Natural killer cell (primary cell): ENCODE results near the gene NT5DC1. TPM values are rescaled to one million over a fixed set of nuclear protein-coding genes. Genes with fewer than 3 reads are reported as not detected.

Source experiments
- ATAC-seq, 3 donors: fragments of 150-1000 bp in 2 of 3; fragments of 200-7000 bp in 1 of 3; cut with Tn5 transposase; 1 replicate in 1 of 3; 2 replicates in 2 of 3; pipeline ENCODE4 v1.10.0; 2021; ENCODE audit warnings: mild to moderate bottlenecking in 2 of 3, moderate library complexity in 2 of 3
- DNase-seq, 2 donors: peaks; one replicate each; pipeline versions ENCODE4 v3.0.0 to v3.0.0-alpha.2; 2013 to 2021; ENCODE audit warnings: mixed read lengths in 1 of 2
- H3K27ac ChIP-seq: one replicate; pipeline ENCODE4 v1.5.1; 2013; ENCODE audit warnings: mild to moderate bottlenecking, low read length
- H3K27me3 ChIP-seq: one replicate; pipeline ENCODE4 v1.6.1; 2013; ENCODE audit warnings: low read length; ENCODE audit not compliant: control insufficient read depth, insufficient read depth
- H3K36me3 ChIP-seq: one replicate; pipeline ENCODE4 v1.6.1; 2013; ENCODE audit warnings: low read length; ENCODE audit not compliant: control insufficient read depth, insufficient read depth
- H3K4me1 ChIP-seq: one replicate; pipeline ENCODE4 v1.6.1; 2013; ENCODE audit warnings: low read length; ENCODE audit not compliant: control insufficient read depth, insufficient read depth
- H3K4me3 ChIP-seq: one replicate; pipeline ENCODE4 v1.5.1; 2013; ENCODE audit warnings: low read length
- H3K9me3 ChIP-seq: one replicate; pipeline ENCODE4 v1.6.1; 2013; ENCODE audit warnings: low read length; ENCODE audit not compliant: control insufficient read depth, insufficient read depth
- H3K27ac Mint-ChIP-seq, 2 donors: one replicate each; pipeline ENCODE4 v1.8.0; 2022; ENCODE audit warnings: mild to moderate bottlenecking in 2 of 2, mixed read lengths in 2 of 2, moderate library complexity in 1 of 2
- H3K27me3 Mint-ChIP-seq, 2 donors: one replicate each; pipeline ENCODE4 v1.8.0; 2022; ENCODE audit warnings: low read depth in 2 of 2, mixed read lengths in 2 of 2
- H3K36me3 Mint-ChIP-seq: one replicate; pipeline ENCODE4 v1.8.0; 2022; ENCODE audit warnings: mixed read lengths
- H3K4me1 Mint-ChIP-seq, 2 donors: one replicate each; pipeline ENCODE4 v1.8.0; 2022; ENCODE audit warnings: mixed read lengths in 2 of 2
- H3K4me3 Mint-ChIP-seq: one replicate; pipeline ENCODE4 v1.8.0; 2022; ENCODE audit warnings: mild to moderate bottlenecking, moderate library complexity, mixed read lengths
- H3K9me3 Mint-ChIP-seq, 2 donors: one replicate each; pipeline ENCODE4 v1.8.0; 2022; ENCODE audit warnings: mixed read lengths in 2 of 2
- WGBS: methylation state at CpG from one replicate; pipeline ENCODE4 v1.1.7; 2013; ENCODE audit warnings: missing lambda C conversion rate; ENCODE audit not compliant: insufficient coverage; 5-methylcytosine and 5-hydroxymethylcytosine counted together
- intact Hi-C: fragments of 100-400 bp; cut with micrococcal nuclease; formaldehyde crosslinking; loops from one replicate; pipeline ENCODE4 v1.14.2; 2022
- total RNA-seq, 4 donors: library from RNA; stranded (reverse); fragments of 120-200 nt in 1 of 4; gene quantifications; one replicate each; pipeline versions ENCODE4 v1.2.3 to v1.2.4, GENCODE V29; 2013 to 2022
- TF ChIP-seq, protein P1 (sequence below): fragments of 200-600 bp; IDR thresholded peaks from one replicate; pipeline ENCODE4 v1.8.0; 2022; ENCODE audit warnings: antibody characterized with exemption

Gene NT5DC1
- total RNA-seq, 3 donors from 2014 or later (not counting 1 experiment from before 2014, with no cell fraction given), result 19.1 to 29.4 (median 20.5) TPM

DNA sequence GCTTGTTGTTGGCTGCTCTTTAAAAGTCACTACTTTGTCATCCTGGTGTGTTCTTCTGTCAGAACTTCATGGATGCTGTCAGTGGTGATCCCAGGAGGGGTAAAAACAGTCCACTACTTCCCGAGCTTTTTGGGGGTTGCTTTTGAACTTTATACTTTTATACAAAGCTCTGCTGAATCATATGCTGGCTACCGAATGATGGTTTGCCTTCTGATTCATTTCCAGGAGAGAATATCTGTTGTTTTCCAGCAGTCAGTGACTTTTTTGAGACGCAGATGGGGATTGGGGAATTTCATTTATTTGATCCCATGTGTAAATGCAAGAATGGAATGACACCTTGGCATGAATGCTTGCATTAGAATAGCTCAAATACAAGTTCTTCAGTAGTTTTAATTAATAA lies 58.0 kb downstream of the NT5DC1 start:
- TF ChIP-seq, protein P1, sequence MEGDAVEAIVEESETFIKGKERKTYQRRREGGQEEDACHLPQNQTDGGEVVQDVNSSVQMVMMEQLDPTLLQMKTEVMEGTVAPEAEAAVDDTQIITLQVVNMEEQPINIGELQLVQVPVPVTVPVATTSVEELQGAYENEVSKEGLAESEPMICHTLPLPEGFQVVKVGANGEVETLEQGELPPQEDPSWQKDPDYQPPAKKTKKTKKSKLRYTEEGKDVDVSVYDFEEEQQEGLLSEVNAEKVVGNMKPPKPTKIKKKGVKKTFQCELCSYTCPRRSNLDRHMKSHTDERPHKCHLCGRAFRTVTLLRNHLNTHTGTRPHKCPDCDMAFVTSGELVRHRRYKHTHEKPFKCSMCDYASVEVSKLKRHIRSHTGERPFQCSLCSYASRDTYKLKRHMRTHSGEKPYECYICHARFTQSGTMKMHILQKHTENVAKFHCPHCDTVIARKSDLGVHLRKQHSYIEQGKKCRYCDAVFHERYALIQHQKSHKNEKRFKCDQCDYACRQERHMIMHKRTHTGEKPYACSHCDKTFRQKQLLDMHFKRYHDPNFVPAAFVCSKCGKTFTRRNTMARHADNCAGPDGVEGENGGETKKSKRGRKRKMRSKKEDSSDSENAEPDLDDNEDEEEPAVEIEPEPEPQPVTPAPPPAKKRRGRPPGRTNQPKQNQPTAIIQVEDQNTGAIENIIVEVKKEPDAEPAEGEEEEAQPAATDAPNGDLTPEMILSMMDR, result no peak
- Histone ChIP-seq H3K27me3 (no peaks in the 10 kb centered on the region), H3K9me3 (no peaks in the 10 kb centered on the region), H3K4me3 (no peak overlapping the region), H3K36me3 (no peaks in the 10 kb centered on the region), H3K4me1 (no peaks in the 10 kb centered on the region), H3K27ac (no peak overlapping the region)
- DNase-seq (no peak), ATAC-seq (no peak)
- Mint-ChIP-seq H3K9me3 (peaks cover 5 to 6% of the 10 kb centered on the region in 2 donors), H3K4me1 (peaks cover 0 to 5% of the 10 kb centered on the region in 2 donors), H3K27me3 (no peaks in the 10 kb centered on the region), H3K27ac (no peak overlapping the region), H3K4me3 (no peak overlapping the region), H3K36me3 (peaks cover 8% of the 10 kb centered on the region)
- 94% methylated on average over 3 of the region's 3 CpGs for WGBS
- intact Hi-C loops, result no loop called here

DNA sequence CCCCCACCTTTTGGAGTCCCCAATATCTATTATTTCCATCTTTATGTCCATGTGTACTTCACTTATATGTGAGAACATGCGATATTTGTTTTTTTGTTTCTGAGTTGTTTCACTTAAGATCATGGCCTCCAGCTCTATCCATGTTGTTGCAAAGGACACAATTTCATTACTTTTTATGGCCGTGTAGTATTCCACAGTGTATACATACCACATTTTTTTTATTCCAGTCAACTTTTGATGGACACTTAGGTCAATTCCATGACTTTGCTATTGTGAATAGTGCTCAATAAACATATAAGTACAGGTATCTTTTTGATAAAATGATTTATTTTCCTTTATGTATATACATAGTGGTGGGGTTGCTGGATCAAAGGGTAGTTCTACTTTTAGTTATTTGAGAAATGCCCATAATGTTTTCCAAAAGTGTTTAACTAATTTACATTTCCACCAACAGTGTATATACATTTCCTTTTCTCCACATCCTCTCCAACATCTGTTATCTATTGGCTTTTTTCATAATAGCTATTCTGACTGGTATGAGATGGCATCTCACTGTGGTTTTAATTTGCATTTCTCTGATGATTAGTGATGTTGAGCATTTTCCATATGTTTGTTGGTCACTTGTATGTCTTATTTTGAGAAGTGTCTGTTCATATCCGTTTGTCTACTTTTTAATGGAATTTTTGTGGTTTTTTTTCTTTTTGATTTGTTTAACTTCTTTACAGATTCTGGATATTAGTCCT lies 59.3 kb downstream of the NT5DC1 start:
- TF ChIP-seq, protein P1, result no peak
- no peaks in the 10 kb centered on the region for H3K27me3 Mint-ChIP-seq
- H3K9me3 ChIP-seq, result no peaks in the 10 kb centered on the region
- H3K27me3 ChIP-seq, result no peaks in the 10 kb centered on the region
- peaks cover 5 to 6% of the 10 kb centered on the region in 2 donors for H3K9me3 Mint-ChIP-seq
- WGBS, result 100% methylated on average over 2 of the region's 3 CpGs
- H3K4me1 Mint-ChIP-seq, result peaks cover 0 to 5% of the 10 kb centered on the region in 2 donors
- H3K36me3 Mint-ChIP-seq, result peaks cover 16% of the 10 kb centered on the region
- intact Hi-C loops, result no loop called here
- no peak overlapping the region for H3K4me3 Mint-ChIP-seq
- H3K27ac ChIP-seq, result no peak overlapping the region
- no peaks in the 10 kb centered on the region for H3K4me1 ChIP-seq
- no peak overlapping the region for H3K27ac Mint-ChIP-seq
- H3K4me3 ChIP-seq, result no peak overlapping the region
- H3K36me3 ChIP-seq, result no peaks in the 10 kb centered on the region
- ATAC-seq, result no peak
- no peak for DNase-seq

DNA sequence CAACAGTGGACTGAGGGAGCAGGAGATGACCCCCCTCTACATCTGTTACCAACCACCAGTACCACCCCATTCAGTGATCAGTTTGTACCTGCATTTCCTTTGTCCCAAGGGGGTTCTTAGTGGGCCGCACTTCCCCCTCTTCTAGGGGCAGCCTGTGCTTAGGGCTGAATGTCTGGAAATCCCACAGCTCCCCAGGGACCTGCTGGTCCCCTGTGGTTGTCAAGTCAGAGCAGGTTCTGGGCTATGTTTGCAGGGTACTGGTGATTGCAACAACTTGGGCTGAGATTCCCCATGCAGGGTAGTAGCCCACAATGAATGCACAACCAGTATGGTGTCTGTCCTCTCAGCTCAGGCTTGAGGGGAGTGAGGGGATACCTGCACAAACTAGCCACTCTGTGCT lies 64.9 kb downstream of the NT5DC1 start:
- Histone ChIP-seq H3K9me3 (no peaks in the 10 kb centered on the region), H3K36me3 (no peaks in the 10 kb centered on the region), H3K4me3 (no peak overlapping the region), H3K4me1 (no peaks in the 10 kb centered on the region), H3K27me3 (no peaks in the 10 kb centered on the region), H3K27ac (no peak overlapping the region)
- Mint-ChIP-seq H3K4me3 (no peak overlapping the region), H3K27me3 (no peaks in the 10 kb centered on the region), H3K27ac (no peak overlapping the region), H3K9me3 (peaks cover 6 to 7% of the 10 kb centered on the region in 2 donors), H3K4me1 (peaks cover under 1 to 1% of the 10 kb centered on the region in 2 donors), H3K36me3 (peaks cover 23% of the 10 kb centered on the region)
- no peak for DNase-seq
- intact Hi-C loops, result no loop called here
- ATAC-seq, result no peak
- TF ChIP-seq, protein P1, result no peak
- 39% methylated on average over 1 of the region's 1 CpG for WGBS

DNA sequence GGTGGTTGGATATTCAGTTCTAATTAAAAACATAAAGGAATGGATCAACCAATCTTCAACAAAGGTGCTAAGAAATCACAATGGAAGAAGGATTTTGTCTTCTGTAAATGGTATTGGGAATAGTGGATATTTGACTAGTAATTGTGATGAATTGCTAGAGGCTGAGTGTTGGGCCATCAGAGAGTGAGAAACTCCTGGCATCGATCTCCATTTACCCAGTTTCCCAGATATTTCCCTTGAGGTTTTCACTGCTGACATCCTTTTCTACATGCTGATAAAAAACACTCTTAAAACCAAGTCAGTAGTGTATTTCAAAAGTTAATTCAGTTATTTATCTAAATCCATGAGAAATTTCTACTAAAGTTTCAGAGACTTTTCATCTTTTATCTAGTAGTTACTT lies 65.7 kb downstream of the NT5DC1 start:
- no peak for ATAC-seq
- intact Hi-C loops, result no loop called here

More for the DNA sequence above, 65.7 kb downstream of the NT5DC1 start:
- H3K4me1 Mint-ChIP-seq, result peaks cover 6% of the 10 kb centered on the region in 2 donors
- H3K27ac Mint-ChIP-seq, result no peak overlapping the region
- no peak overlapping the region for H3K27ac ChIP-seq
- no peaks in the 10 kb centered on the region for H3K27me3 Mint-ChIP-seq
- TF ChIP-seq, protein P1, result no peak
- H3K9me3 ChIP-seq, result no peaks in the 10 kb centered on the region
- no CpG with 5 or more reads among the region's 1 CpG for WGBS
- H3K4me3 ChIP-seq, result no peak overlapping the region
- no peak overlapping the region for H3K4me3 Mint-ChIP-seq
- no peaks in the 10 kb centered on the region for H3K4me1 ChIP-seq
- no peaks in the 10 kb centered on the region for H3K27me3 ChIP-seq
- H3K36me3 ChIP-seq, result no peaks in the 10 kb centered on the region
- H3K36me3 Mint-ChIP-seq, result peaks cover 23% of the 10 kb centered on the region
- DNase-seq, result no peak
- peaks cover 6 to 7% of the 10 kb centered on the region in 2 donors for H3K9me3 Mint-ChIP-seq
